GM21723 (cell line): ENCODE results near the gene GPC4.

Experiments
- ATAC-seq: cut with Tn5 transposase; IDR thresholded peaks from one replicate; pipeline ENCODE4 v1.9.1; 2021; ENCODE audit warnings: mild to moderate bottlenecking, moderate library complexity; ENCODE audit not compliant: unreplicated experiment

The GPC4 gene

GRCh38 chrX:133412665-133413064 is 2.6 kb downstream of the GPC4 start:
- ATAC-seq = no peak

- no peak for ATAC-seq
Observed at GRCh38 chrX:133412246-133412645, 3.0 kb downstream of the GPC4 start.

GRCh38 chrX:133410550-133410949 is 4.7 kb downstream of the GPC4 start:
- no peak for ATAC-seq

GRCh38 chrX:133405498-133406185 is 9.6 kb downstream of the GPC4 start:
- no peak for ATAC-seq

GRCh38 chrX:133403984-133404383 is 11.3 kb downstream of the GPC4 start:
- ATAC-seq = no peak

- ATAC-seq = no peak
Observed at GRCh38 chrX:133402830-133403625, 12.3 kb downstream of the GPC4 start.

- no peak for ATAC-seq
Observed at GRCh38 chrX:133402042-133402453, 13.2 kb downstream of the GPC4 start.

- ATAC-seq = no peak
Observed at GRCh38 chrX:133401536-133401935, 13.8 kb downstream of the GPC4 start.

GRCh38 chrX:133399411-133399810 is 15.9 kb downstream of the GPC4 start:
- no peak for ATAC-seq

GRCh38 chrX:133394765-133395164 is 20.5 kb downstream of the GPC4 start:
- ATAC-seq = no peak

- no peak for ATAC-seq
Observed at GRCh38 chrX:133392671-133393070, 22.6 kb downstream of the GPC4 start.

GRCh38 chrX:133391111-133391510 is 24.2 kb downstream of the GPC4 start:
- ATAC-seq = no peak

GRCh38 chrX:133390676-133391075 is 24.6 kb downstream of the GPC4 start:
- ATAC-seq = no peak

- no peak for ATAC-seq
Observed at GRCh38 chrX:133389975-133390374, 25.3 kb downstream of the GPC4 start.

GRCh38 chrX:133384454-133384853 is 30.8 kb downstream of the GPC4 start:
- no peak for ATAC-seq

GRCh38 chrX:133380711-133381619 is 34.3 kb downstream of the GPC4 start:
- ATAC-seq = no peak

- no peak for ATAC-seq
Observed at GRCh38 chrX:133376422-133376821, 38.9 kb downstream of the GPC4 start.

GRCh38 chrX:133375615-133376340 is 39.5 kb downstream of the GPC4 start:
- ATAC-seq = no peak

- no peak for ATAC-seq
Observed at GRCh38 chrX:133374874-133375387, 40.4 kb downstream of the GPC4 start.

- ATAC-seq = no peak
Observed at GRCh38 chrX:133373386-133374079, 41.8 kb downstream of the GPC4 start.
